Natural killer cell (primary cell): ENCODE results near the gene RAB12. TPM values are rescaled to one million over a fixed set of nuclear protein-coding genes. Genes with fewer than 3 reads are reported as not detected.
A peak's percentile ranks its signal among the peaks of the same experiment; 100 is the strongest.

Source experiments
- ATAC-seq, 3 donors: fragments of 150-1000 bp in 2 of 3; fragments of 200-7000 bp in 1 of 3; cut with Tn5 transposase; 1 replicate in 1 of 3; 2 replicates in 2 of 3; pipeline ENCODE4 v1.10.0; 2021; ENCODE audit warnings: mild to moderate bottlenecking in 2 of 3, moderate library complexity in 2 of 3
- DNase-seq, 2 donors: peaks; one replicate each; pipeline versions ENCODE4 v3.0.0 to v3.0.0-alpha.2; 2013 to 2021; ENCODE audit warnings: mixed read lengths in 1 of 2
- H3K27ac ChIP-seq: one replicate; pipeline ENCODE4 v1.5.1; 2013; ENCODE audit warnings: mild to moderate bottlenecking, low read length
- H3K27me3 ChIP-seq: one replicate; pipeline ENCODE4 v1.6.1; 2013; ENCODE audit warnings: low read length; ENCODE audit not compliant: control insufficient read depth, insufficient read depth
- H3K36me3 ChIP-seq: one replicate; pipeline ENCODE4 v1.6.1; 2013; ENCODE audit warnings: low read length; ENCODE audit not compliant: control insufficient read depth, insufficient read depth
- H3K4me1 ChIP-seq: one replicate; pipeline ENCODE4 v1.6.1; 2013; ENCODE audit warnings: low read length; ENCODE audit not compliant: control insufficient read depth, insufficient read depth
- H3K4me3 ChIP-seq: one replicate; pipeline ENCODE4 v1.5.1; 2013; ENCODE audit warnings: low read length
- H3K9me3 ChIP-seq: one replicate; pipeline ENCODE4 v1.6.1; 2013; ENCODE audit warnings: low read length; ENCODE audit not compliant: control insufficient read depth, insufficient read depth
- H3K27ac Mint-ChIP-seq, 2 donors: one replicate each; pipeline ENCODE4 v1.8.0; 2022; ENCODE audit warnings: mild to moderate bottlenecking in 2 of 2, mixed read lengths in 2 of 2, moderate library complexity in 1 of 2
- H3K27me3 Mint-ChIP-seq, 2 donors: one replicate each; pipeline ENCODE4 v1.8.0; 2022; ENCODE audit warnings: low read depth in 2 of 2, mixed read lengths in 2 of 2
- H3K36me3 Mint-ChIP-seq: one replicate; pipeline ENCODE4 v1.8.0; 2022; ENCODE audit warnings: mixed read lengths
- H3K4me1 Mint-ChIP-seq, 2 donors: one replicate each; pipeline ENCODE4 v1.8.0; 2022; ENCODE audit warnings: mixed read lengths in 2 of 2
- H3K4me3 Mint-ChIP-seq: one replicate; pipeline ENCODE4 v1.8.0; 2022; ENCODE audit warnings: mild to moderate bottlenecking, moderate library complexity, mixed read lengths
- H3K9me3 Mint-ChIP-seq, 2 donors: one replicate each; pipeline ENCODE4 v1.8.0; 2022; ENCODE audit warnings: mixed read lengths in 2 of 2
- CTCF ChIP-seq: fragments of 200-600 bp; IDR thresholded peaks from one replicate; pipeline ENCODE4 v1.8.0; 2022; ENCODE audit warnings: antibody characterized with exemption
- WGBS: methylation state at CpG from one replicate; pipeline ENCODE4 v1.1.7; 2013; ENCODE audit warnings: missing lambda C conversion rate; ENCODE audit not compliant: insufficient coverage; 5-methylcytosine and 5-hydroxymethylcytosine counted together
- intact Hi-C: fragments of 100-400 bp; cut with micrococcal nuclease; formaldehyde crosslinking; loops from one replicate; pipeline ENCODE4 v1.14.2; 2022
- total RNA-seq, 4 donors: library from RNA; stranded (reverse); fragments of 120-200 nt in 1 of 4; gene quantifications; one replicate each; pipeline versions ENCODE4 v1.2.3 to v1.2.4, GENCODE V29; 2013 to 2022

The RAB12 gene
- total RNA-seq, 3 donors from 2014 or later (not counting 1 experiment from before 2014, with no cell fraction given), result 21.3 to 27.5 (median 21.8) TPM

GRCh38 chr18:8610459-8610851, 1.2 kb downstream of the RAB12 start:
- ATAC-seq (peak; percentile 15 to 24 (median 22)), DNase-seq (peak in 1 of 2 donors; percentile 52)
- Histone ChIP-seq H3K27me3 (no peaks in the 10 kb centered on the region), H3K4me3 (peak overlapping the region; percentile 75), H3K9me3 (no peaks in the 10 kb centered on the region), H3K36me3 (peaks cover 4% of the 10 kb centered on the region), H3K4me1 (peaks cover 25% of the 10 kb centered on the region), H3K27ac (no peak overlapping the region)
- intact Hi-C loops, result no loop called here
- peaks cover 0 to 5% of the 10 kb centered on the region in 2 donors for H3K27me3 Mint-ChIP-seq
- peak overlapping the region; percentile 10 to 85 for H3K27ac Mint-ChIP-seq
- H3K36me3 Mint-ChIP-seq, result no peaks in the 10 kb centered on the region
- H3K4me3 Mint-ChIP-seq, result peak overlapping the region; percentile 85
- TF ChIP-seq CTCF, result no peak
- no peaks in the 10 kb centered on the region for H3K9me3 Mint-ChIP-seq
- WGBS, result 4% methylated on average over 13 of the region's 13 CpGs
- peaks cover 56% of the 10 kb centered on the region in 2 donors for H3K4me1 Mint-ChIP-seq

GRCh38 chr18:8611916-8612576, 2.8 kb downstream of the RAB12 start:
- H3K27me3 Mint-ChIP-seq, result no peaks in the 10 kb centered on the region
- DNase-seq (no peak), ATAC-seq (no peak)
- Histone ChIP-seq H3K4me3 (no peak overlapping the region), H3K4me1 (peaks cover 25% of the 10 kb centered on the region), H3K27me3 (no peaks in the 10 kb centered on the region), H3K36me3 (peaks cover 4% of the 10 kb centered on the region), H3K27ac (no peak overlapping the region), H3K9me3 (no peaks in the 10 kb centered on the region)
- H3K36me3 Mint-ChIP-seq, result no peaks in the 10 kb centered on the region
- TF ChIP-seq CTCF, result no peak
- peak overlapping the region in 1 of 2 donors; percentile 85 for H3K27ac Mint-ChIP-seq
- peak overlapping the region; percentile 31 for H3K4me3 Mint-ChIP-seq
- no peaks in the 10 kb centered on the region for H3K9me3 Mint-ChIP-seq
- intact Hi-C loops, result no loop called here
- WGBS, result 92% methylated on average over 15 of the region's 17 CpGs
- H3K4me1 Mint-ChIP-seq, result peaks cover 60 to 63% of the 10 kb centered on the region in 2 donors

GRCh38 chr18:8614875-8615274, 5.6 kb downstream of the RAB12 start:
- intact Hi-C loops, result no loop called here

More at GRCh38 chr18:8614875-8615274, 5.6 kb downstream of the RAB12 start:
- H3K36me3 ChIP-seq, result peaks cover 4% of the 10 kb centered on the region
- Mint-ChIP-seq H3K27me3 (no peaks in the 10 kb centered on the region), H3K36me3 (no peaks in the 10 kb centered on the region), H3K27ac (peak overlapping the region; percentile 26 to 49), H3K9me3 (no peaks in the 10 kb centered on the region), H3K4me3 (no peak overlapping the region), H3K4me1 (peaks cover 68 to 79% of the 10 kb centered on the region in 2 donors)
- ATAC-seq, result no peak
- no peaks in the 10 kb centered on the region for H3K27me3 ChIP-seq
- no peak overlapping the region for H3K4me3 ChIP-seq
- DNase-seq, result no peak
- no peak for TF ChIP-seq CTCF
- H3K9me3 ChIP-seq, result no peaks in the 10 kb centered on the region
- H3K27ac ChIP-seq, result no peak overlapping the region
- H3K4me1 ChIP-seq, result peaks cover 27% of the 10 kb centered on the region
- WGBS, result 97% methylated on average over 12 of the region's 12 CpGs
